ENCODE data around the gene PLN.

PLN gene

DNA sequence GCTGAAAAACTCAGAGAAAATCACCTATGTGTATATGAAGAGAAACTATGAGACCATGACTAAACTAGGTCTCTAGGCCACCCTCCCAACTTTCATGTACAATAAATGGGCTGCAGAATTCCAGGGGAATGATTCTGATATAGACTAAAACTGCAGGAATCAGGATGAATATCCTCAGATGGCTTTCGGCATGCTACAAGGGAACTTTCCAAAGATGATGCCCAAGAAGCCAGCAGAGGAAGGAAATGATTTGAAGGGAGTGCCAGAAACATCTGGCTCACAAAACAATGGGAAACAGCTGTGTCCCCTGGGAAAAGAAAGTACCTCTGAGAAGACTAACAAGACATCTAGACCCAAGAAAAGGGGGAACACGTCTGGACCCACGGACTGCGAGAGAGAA lies 41.1 kb downstream of the PLN start:
- ChIA-PET CTCF (interaction anchor here (0.6 kb wide), 1 partner anchor 1638 kb away, joined by 3 read pairs; no protein-coding TSS in a partner anchor), POLR2A (no interaction called here)
- no peak overlapping the region for H3K4me3 ChIP-seq (ENCODE audit: low read depth, low read length)
- no peaks in the 10 kb centered on the region for H3K36me3 ChIP-seq (ENCODE audit: control insufficient read depth in 2 of 2, insufficient read depth in 1 of 2, low read length in 2 of 2)
- no peak for TF ChIP-seq SETDB1 (IDR thresholded peaks at IDR 0.05; ENCODE audit: insufficient read length, low read length)
- no peak for TF ChIP-seq ZNF514 (tag by site-specific recombination; IDR thresholded peaks at IDR 0.05)
- TF ChIP-seq, protein P1, sequence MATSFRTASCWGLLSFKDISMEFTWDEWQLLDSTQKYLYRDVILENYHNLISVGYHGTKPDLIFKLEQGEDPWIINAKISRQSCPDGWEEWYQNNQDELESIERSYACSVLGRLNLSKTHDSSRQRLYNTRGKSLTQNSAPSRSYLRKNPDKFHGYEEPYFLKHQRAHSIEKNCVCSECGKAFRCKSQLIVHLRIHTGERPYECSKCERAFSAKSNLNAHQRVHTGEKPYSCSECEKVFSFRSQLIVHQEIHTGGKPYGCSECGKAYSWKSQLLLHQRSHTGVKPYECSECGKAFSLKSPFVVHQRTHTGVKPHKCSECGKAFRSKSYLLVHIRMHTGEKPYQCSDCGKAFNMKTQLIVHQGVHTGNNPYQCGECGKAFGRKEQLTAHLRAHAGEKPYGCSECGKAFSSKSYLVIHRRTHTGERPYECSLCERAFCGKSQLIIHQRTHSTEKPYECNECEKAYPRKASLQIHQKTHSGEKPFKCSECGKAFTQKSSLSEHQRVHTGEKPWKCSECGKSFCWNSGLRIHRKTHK (tag by site-specific recombination; IDR thresholded peaks at IDR 0.05): no peak
- TF ChIP-seq, protein P2, sequence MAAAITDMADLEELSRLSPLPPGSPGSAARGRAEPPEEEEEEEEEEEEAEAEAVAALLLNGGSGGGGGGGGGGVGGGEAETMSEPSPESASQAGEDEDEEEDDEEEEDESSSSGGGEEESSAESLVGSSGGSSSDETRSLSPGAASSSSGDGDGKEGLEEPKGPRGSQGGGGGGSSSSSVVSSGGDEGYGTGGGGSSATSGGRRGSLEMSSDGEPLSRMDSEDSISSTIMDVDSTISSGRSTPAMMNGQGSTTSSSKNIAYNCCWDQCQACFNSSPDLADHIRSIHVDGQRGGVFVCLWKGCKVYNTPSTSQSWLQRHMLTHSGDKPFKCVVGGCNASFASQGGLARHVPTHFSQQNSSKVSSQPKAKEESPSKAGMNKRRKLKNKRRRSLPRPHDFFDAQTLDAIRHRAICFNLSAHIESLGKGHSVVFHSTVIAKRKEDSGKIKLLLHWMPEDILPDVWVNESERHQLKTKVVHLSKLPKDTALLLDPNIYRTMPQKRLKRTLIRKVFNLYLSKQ (tag by site-specific recombination; IDR thresholded peaks at IDR 0.05; ENCODE audit: borderline replicate concordance): no peak
- TF ChIP-seq, protein P3, sequence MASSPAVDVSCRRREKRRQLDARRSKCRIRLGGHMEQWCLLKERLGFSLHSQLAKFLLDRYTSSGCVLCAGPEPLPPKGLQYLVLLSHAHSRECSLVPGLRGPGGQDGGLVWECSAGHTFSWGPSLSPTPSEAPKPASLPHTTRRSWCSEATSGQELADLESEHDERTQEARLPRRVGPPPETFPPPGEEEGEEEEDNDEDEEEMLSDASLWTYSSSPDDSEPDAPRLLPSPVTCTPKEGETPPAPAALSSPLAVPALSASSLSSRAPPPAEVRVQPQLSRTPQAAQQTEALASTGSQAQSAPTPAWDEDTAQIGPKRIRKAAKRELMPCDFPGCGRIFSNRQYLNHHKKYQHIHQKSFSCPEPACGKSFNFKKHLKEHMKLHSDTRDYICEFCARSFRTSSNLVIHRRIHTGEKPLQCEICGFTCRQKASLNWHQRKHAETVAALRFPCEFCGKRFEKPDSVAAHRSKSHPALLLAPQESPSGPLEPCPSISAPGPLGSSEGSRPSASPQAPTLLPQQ (tag by site-specific recombination; IDR thresholded peaks at IDR 0.05): no peak
- TF ChIP-seq ZIC2 (tag by site-specific recombination; IDR thresholded peaks at IDR 0.05): no peak
- no peak for TF ChIP-seq ZBTB20 (tag by site-specific recombination; IDR thresholded peaks at IDR 0.05)
- TF ChIP-seq, protein P4, sequence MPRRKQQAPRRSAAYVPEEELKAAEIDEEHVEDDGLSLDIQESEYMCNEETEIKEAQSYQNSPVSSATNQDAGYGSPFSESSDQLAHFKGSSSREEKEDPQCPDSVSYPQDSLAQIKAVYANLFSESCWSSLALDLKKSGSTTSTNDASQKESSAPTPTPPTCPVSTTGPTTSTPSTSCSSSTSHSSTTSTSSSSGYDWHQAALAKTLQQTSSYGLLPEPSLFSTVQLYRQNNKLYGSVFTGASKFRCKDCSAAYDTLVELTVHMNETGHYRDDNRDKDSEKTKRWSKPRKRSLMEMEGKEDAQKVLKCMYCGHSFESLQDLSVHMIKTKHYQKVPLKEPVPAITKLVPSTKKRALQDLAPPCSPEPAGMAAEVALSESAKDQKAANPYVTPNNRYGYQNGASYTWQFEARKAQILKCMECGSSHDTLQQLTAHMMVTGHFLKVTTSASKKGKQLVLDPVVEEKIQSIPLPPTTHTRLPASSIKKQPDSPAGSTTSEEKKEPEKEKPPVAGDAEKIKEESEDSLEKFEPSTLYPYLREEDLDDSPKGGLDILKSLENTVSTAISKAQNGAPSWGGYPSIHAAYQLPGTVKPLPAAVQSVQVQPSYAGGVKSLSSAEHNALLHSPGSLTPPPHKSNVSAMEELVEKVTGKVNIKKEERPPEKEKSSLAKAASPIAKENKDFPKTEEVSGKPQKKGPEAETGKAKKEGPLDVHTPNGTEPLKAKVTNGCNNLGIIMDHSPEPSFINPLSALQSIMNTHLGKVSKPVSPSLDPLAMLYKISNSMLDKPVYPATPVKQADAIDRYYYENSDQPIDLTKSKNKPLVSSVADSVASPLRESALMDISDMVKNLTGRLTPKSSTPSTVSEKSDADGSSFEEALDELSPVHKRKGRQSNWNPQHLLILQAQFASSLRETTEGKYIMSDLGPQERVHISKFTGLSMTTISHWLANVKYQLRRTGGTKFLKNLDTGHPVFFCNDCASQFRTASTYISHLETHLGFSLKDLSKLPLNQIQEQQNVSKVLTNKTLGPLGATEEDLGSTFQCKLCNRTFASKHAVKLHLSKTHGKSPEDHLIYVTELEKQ (tag by site-specific recombination; IDR thresholded peaks at IDR 0.05; ENCODE audit: borderline replicate concordance): no peak
- H3K9me3 ChIP-seq (ENCODE audit: control insufficient read depth, insufficient read depth, low read depth, low read length): no peaks in the 10 kb centered on the region
- H3K27ac ChIP-seq (ENCODE audit: extremely low read depth, low read depth, low read length): no peak overlapping the region
- H3K4me1 ChIP-seq (ENCODE audit: control insufficient read depth, insufficient read depth, low read length): no peaks in the 10 kb centered on the region

DNA sequence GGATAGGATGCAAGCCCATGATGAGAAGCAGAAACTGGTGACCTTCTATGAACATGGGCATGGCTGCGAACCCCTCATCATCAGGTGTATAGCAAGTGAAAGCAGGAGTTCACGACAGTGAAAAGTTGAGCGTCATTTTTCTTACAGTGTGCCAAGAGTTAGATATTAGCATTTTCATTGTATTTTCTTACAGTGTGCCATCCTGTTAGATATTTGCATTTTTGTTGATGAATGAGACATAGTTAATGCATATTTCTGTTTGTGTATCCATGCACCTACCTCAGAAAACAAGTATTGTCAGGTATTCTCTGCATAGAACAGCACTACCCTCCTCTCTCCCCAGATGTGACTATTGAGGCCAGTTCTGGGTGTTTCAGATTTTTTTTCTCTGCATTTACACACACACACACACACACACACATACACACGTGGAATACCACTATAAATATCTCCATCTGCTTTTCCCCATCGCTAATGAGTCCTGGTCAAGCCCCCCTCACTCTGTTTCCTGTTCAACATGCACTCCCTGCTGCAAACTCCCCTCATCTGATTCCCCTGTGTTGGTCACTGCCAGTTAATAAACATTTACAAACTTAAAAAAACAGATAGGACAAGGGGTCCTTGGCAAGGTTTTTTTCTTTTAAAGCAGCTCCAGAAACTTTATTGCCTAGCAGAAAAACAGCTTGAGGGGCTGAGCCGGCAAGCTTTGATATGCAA lies 41.7 kb downstream of the PLN start:
- ChIA-PET CTCF (no interaction called here), POLR2A (no interaction called here)
- Histone ChIP-seq H3K4me3 (ENCODE audit: low read depth, low read length) (no peak overlapping the region), H3K9me3 (ENCODE audit: control insufficient read depth, insufficient read depth, low read depth, low read length) (no peaks in the 10 kb centered on the region), H3K27ac (ENCODE audit: extremely low read depth, low read depth, low read length) (no peak overlapping the region), H3K4me1 (ENCODE audit: control insufficient read depth, insufficient read depth, low read length) (no peaks in the 10 kb centered on the region), H3K36me3 (ENCODE audit: control insufficient read depth in 2 of 2, insufficient read depth in 1 of 2, low read length in 2 of 2) (no peaks in the 10 kb centered on the region)
- TF ChIP-seq ZSCAN16 (tag by site-specific recombination; IDR thresholded peaks at IDR 0.05) (no peak), ZNF433 (tag by site-specific recombination; IDR thresholded peaks at IDR 0.05; ENCODE audit: low read depth) (no peak), ZNF292 (tag by site-specific recombination; IDR thresholded peaks at IDR 0.05; ENCODE audit: borderline replicate concordance, low read depth) (no peak), ZNF555 (tag by site-specific recombination; conservative IDR thresholded peaks at IDR 0.05) (no peak), ZNF324 (tag by site-specific recombination; IDR thresholded peaks at IDR 0.05) (no peak), ZNF391 (tag by site-specific recombination; IDR thresholded peaks at IDR 0.05; ENCODE audit: borderline replicate concordance, low read depth) (no peak), ZNF394 (tag by site-specific recombination; IDR thresholded peaks at IDR 0.05; ENCODE audit: borderline replicate concordance) (no peak), ZNF350 (tag by site-specific recombination; IDR thresholded peaks at IDR 0.05) (no peak)
- TF ChIP-seq, protein P5, sequence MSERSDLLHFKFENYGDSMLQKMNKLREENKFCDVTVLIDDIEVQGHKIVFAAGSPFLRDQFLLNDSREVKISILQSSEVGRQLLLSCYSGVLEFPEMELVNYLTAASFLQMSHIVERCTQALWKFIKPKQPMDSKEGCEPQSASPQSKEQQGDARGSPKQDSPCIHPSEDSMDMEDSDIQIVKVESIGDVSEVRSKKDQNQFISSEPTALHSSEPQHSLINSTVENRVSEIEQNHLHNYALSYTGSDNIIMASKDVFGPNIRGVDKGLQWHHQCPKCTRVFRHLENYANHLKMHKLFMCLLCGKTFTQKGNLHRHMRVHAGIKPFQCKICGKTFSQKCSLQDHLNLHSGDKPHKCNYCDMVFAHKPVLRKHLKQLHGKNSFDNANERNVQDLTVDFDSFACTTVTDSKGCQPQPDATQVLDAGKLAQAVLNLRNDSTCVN (tag by site-specific recombination; optimal IDR thresholded peaks at IDR 0.05): no peak
- TF ChIP-seq, protein P6, sequence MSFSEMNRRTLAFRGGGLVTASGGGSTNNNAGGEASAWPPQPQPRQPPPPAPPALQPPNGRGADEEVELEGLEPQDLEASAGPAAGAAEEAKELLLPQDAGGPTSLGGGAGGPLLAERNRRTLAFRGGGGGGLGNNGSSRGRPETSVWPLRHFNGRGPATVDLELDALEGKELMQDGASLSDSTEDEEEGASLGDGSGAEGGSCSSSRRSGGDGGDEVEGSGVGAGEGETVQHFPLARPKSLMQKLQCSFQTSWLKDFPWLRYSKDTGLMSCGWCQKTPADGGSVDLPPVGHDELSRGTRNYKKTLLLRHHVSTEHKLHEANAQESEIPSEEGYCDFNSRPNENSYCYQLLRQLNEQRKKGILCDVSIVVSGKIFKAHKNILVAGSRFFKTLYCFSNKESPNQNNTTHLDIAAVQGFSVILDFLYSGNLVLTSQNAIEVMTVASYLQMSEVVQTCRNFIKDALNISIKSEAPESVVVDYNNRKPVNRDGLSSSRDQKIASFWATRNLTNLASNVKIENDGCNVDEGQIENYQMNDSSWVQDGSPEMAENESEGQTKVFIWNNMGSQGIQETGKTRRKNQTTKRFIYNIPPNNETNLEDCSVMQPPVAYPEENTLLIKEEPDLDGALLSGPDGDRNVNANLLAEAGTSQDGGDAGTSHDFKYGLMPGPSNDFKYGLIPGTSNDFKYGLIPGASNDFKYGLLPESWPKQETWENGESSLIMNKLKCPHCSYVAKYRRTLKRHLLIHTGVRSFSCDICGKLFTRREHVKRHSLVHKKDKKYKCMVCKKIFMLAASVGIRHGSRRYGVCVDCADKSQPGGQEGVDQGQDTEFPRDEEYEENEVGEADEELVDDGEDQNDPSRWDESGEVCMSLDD (tag by site-specific recombination; IDR thresholded peaks at IDR 0.05): no peak
